Upper lobe of right lung (tissue), 1 donor: ENCODE measurements around the gene NPHP4. TPM values are rescaled to one million over a fixed set of nuclear protein-coding genes. Genes with fewer than 3 reads are reported as not detected.

ENCODE experiments used
- ATAC-seq: fragments of 200-7000 bp; cut with Tn5 transposase; one replicate; pipeline ENCODE4 v1.9.1; 2020; ENCODE audit warnings: mild to moderate bottlenecking, moderate library complexity
- DNase-seq: peaks from one replicate; pipeline ENCODE4 v3.0.0-alpha.2; 2020
- H3K27ac ChIP-seq: fragments of 200-600 bp; one replicate; pipeline ENCODE4 v1.8.0; 2022
- H3K27me3 ChIP-seq: fragments of 200-600 bp; one replicate; pipeline ENCODE4 v1.8.0; 2022; ENCODE audit warnings: mild to moderate bottlenecking
- H3K36me3 ChIP-seq: fragments of 200-600 bp; one replicate; pipeline ENCODE4 v1.8.0; 2022
- H3K4me1 ChIP-seq: fragments of 200-600 bp; one replicate; pipeline ENCODE4 v1.8.0; 2022
- H3K4me3 ChIP-seq: fragments of 200-600 bp; one replicate; pipeline ENCODE4 v1.8.0; 2022; ENCODE audit warnings: mild to moderate bottlenecking
- H3K9me3 ChIP-seq: fragments of 200-600 bp; one replicate; pipeline ENCODE4 v1.8.0; 2022
- CTCF ChIP-seq: fragments of 200-600 bp; IDR thresholded peaks from one replicate; pipeline ENCODE4 v1.8.0; 2022; ENCODE audit warnings: antibody characterized with exemption
- intact Hi-C: fragments of 100-400 bp; cut with DNase I; formaldehyde crosslinking; loops from one replicate; pipeline ENCODE4 v1.11.0; 2022
- total RNA-seq: library from RNA; stranded (reverse); fragmentation: NEBNext Ultra II Directional; extraction: Animal tissue kit (Norgen Biotek cat#: 25700); gene quantifications from one replicate; pipeline ENCODE4 v1.2.1, GENCODE V29; 2021
- donor health status: DM: no; HTN: yes; CAD: no; lungs with severe emphysema.

The NPHP4 gene
- total RNA-seq, 1 donor from 2014 or later, result 14.6 TPM

GRCh38 chr1:5881526-5882222 lies 110.6 kb downstream of the NPHP4 start:
- Histone ChIP-seq H3K4me1 (no peaks in the 10 kb centered on the region), H3K27ac (no peak overlapping the region), H3K4me3 (no peak overlapping the region), H3K9me3 (no peaks in the 10 kb centered on the region), H3K36me3 (peaks cover 15% of the 10 kb centered on the region), H3K27me3 (no peaks in the 10 kb centered on the region)
- no peak for TF ChIP-seq CTCF
- intact Hi-C loops, result no loop called here
- ATAC-seq (no peak), DNase-seq (no peak)

DNA sequence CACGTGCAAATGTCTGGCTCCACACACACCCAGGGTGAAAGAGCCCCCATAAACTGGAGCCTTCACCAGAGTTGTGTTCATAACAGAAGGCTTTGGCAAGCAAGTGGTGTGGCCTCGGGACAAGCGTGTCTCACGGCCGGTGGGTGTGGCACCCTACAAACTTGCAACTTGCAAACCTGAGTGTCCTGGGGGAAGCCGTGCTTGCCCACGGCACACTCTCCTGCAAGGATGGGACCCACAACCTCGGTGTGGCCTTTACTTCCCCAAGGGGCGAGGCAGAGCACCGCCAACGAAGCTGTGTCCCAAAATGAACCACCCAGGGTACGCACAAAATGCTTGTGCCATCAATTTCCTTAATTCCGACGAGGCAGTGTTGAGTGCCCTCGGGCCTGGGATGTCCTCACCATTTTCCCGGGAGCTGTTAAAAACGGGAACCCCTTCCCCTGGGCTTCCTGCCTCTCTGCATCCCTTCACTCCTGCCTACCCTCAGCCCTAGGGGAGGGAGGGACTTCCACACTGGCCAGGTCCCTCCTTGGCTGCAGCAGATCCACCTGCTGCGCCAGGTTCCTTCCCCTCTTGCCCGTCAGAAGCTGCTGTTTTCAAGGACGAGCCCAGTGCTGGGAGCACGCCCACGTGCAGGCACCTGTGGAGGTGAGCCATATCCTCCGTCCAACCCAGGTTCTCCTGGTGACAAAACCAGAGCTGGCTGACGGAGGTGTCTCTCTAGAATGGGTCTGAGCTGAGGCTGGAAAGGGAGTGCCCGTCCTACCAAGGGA lies 111.4 kb downstream of the NPHP4 start:
- Histone ChIP-seq H3K9me3 (no peaks in the 10 kb centered on the region), H3K4me3 (no peak overlapping the region), H3K27ac (no peak overlapping the region), H3K4me1 (no peaks in the 10 kb centered on the region), H3K27me3 (no peaks in the 10 kb centered on the region), H3K36me3 (peaks cover 15% of the 10 kb centered on the region)
- TF ChIP-seq CTCF, result no peak
- ATAC-seq, result no peak
- intact Hi-C loops, result no loop called here
- DNase-seq, result no peak

- intact Hi-C loops, result no loop called here
- DNase-seq, result no peak
- no peaks in the 10 kb centered on the region for H3K4me1 ChIP-seq
Observed at GRCh38 chr1:5879421-5879820, 112.8 kb downstream of the NPHP4 start.

GRCh38 chr1:5878971-5879370 lies 113.3 kb downstream of the NPHP4 start:
- Histone ChIP-seq H3K4me3 (no peak overlapping the region), H3K4me1 (no peaks in the 10 kb centered on the region), H3K27ac (no peak overlapping the region), H3K27me3 (no peaks in the 10 kb centered on the region), H3K36me3 (peaks cover 33% of the 10 kb centered on the region), H3K9me3 (no peaks in the 10 kb centered on the region)
- no peak for DNase-seq
- no peak for TF ChIP-seq CTCF
- intact Hi-C loops, result no loop called here
- no peak for ATAC-seq

More at GRCh38 chr1:5879421-5879820, 112.8 kb downstream of the NPHP4 start:
- H3K4me3 ChIP-seq, result no peak overlapping the region
- TF ChIP-seq CTCF, result no peak
- H3K36me3 ChIP-seq, result peaks cover 29% of the 10 kb centered on the region
- H3K9me3 ChIP-seq, result no peaks in the 10 kb centered on the region
- no peaks in the 10 kb centered on the region for H3K27me3 ChIP-seq
- H3K27ac ChIP-seq, result no peak overlapping the region
- no peak for ATAC-seq

DNA sequence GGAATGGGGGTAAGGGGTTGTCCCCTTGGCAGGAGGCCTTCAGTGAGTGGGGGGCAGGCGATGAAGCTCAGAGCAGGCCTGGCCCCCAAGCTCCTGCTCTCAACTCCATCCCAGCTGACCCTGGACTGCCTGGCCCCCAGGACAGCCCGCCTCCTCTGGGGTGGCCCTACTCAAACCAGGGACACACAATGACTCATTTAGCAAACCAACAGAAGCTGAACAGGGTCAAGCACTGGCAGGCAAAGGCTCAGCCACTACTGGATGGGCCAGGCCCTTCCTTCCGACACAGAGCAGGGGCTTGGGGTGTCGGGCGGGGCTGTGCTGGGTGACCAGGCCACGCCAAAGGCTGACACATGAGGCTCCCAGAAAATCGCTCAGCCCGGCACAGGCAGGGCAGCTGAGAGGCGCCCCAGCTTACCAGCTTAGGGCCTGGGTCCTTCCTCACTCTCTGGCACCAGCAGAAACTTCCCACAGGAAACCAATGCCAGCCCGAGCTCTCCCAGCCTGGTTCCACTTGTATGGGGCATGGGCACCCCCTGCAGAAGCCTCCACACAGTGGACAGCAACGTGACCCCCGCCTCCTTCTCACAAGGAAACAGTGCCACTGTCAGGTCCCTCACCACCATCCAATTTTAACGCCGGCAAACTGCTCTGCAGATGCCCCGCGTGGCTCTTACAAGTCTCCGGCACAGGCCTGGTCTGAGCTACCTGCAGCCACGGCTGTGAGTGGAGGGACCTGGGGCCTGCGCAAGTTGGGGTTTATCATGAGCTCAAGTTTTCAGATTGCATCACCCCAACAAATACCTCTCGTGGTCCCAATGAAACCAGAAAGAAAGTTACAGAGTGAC lies 114.3 kb downstream of the NPHP4 start:
- Histone ChIP-seq H3K27ac (no peak overlapping the region), H3K4me3 (no peak overlapping the region), H3K27me3 (no peaks in the 10 kb centered on the region), H3K9me3 (no peaks in the 10 kb centered on the region), H3K4me1 (no peaks in the 10 kb centered on the region), H3K36me3 (peaks cover 33% of the 10 kb centered on the region)
- no peak for ATAC-seq
- no peak for DNase-seq
- no peak for TF ChIP-seq CTCF
- intact Hi-C loops, result no loop called here
